Esophagus (tissue), 2 donors: ENCODE data around the gene LRMDA. TPM values are rescaled to one million over a fixed set of nuclear protein-coding genes. Genes with fewer than 3 reads are reported as not detected.

ENCODE experiments used
- H3K27ac ChIP-seq, 2 donors: one replicate each; pipeline ENCODE4 v1.5.1; 2013; ENCODE audit warnings: low read depth in 2 of 2, mild to moderate bottlenecking in 2 of 2, inconsistent platforms in 1 of 2, low read length in 1 of 2, moderate library complexity in 1 of 2
- H3K27me3 ChIP-seq, 2 donors: one replicate each; pipeline ENCODE4 v1.6.1; 2013; ENCODE audit warnings: low read length in 2 of 2, control low read depth in 1 of 2, mild to moderate bottlenecking in 1 of 2; ENCODE audit not compliant: insufficient read depth in 2 of 2, control insufficient read depth in 1 of 2
- H3K36me3 ChIP-seq, 2 donors: one replicate each; pipeline ENCODE4 v1.6.1; 2013; ENCODE audit warnings: low read length in 1 of 2; ENCODE audit not compliant: control insufficient read depth in 2 of 2, insufficient read depth in 2 of 2
- H3K4me1 ChIP-seq, 2 donors: one replicate each; pipeline ENCODE4 v1.6.1; 2013; ENCODE audit warnings: low read length in 1 of 2; ENCODE audit not compliant: control insufficient read depth in 2 of 2, insufficient read depth in 2 of 2
- H3K4me3 ChIP-seq, 2 donors: one replicate each; pipeline ENCODE4 v1.5.1; 2013; ENCODE audit warnings: low read length in 2 of 2, mild to moderate bottlenecking in 2 of 2, low read depth in 1 of 2, moderate library complexity in 1 of 2
- H3K9me3 ChIP-seq, 2 donors: one replicate each; pipeline ENCODE4 v1.6.1; 2013; ENCODE audit warnings: mild to moderate bottlenecking in 2 of 2, low read depth in 1 of 2, low read length in 1 of 2, moderate library complexity in 1 of 2; ENCODE audit not compliant: control insufficient read depth in 2 of 2, insufficient read depth in 1 of 2
- WGBS, 2 donors: extraction: QIAGEN DNeasy Blood & Tissue Kit; methylation state at CpG; one replicate each; pipeline ENCODE4 v1.1.7; 2013; 5-methylcytosine and 5-hydroxymethylcytosine counted together
- polyA plus RNA-seq, 2 donors: library from polyadenylated mRNA; stranded (reverse); fragments of 200-250 nt; gene quantifications; one replicate each; pipeline ENCODE4 v1.2.3, GENCODE V29; 2013
- donor health status: healthy with polysubstance abuse.
- donor health status: Bipolar disorder and iron deficiency.

Gene LRMDA
- polyA plus RNA-seq, 2 donors: 1.8 to 4.0 TPM

- Histone ChIP-seq H3K36me3 (no peaks in the 10 kb centered on the region), H3K27me3 (no peaks in the 10 kb centered on the region), H3K27ac (no peak overlapping the region), H3K4me3 (no peak overlapping the region), H3K9me3 (no peaks in the 10 kb centered on the region), H3K4me1 (no peaks in the 10 kb centered on the region)
- 19 to 20% methylated on average over 1 of the region's 1 CpG for WGBS, 2 donors
Measured at GRCh38 chr10:76558586-76558985, 1127.2 kb downstream of the LRMDA start.

- WGBS, 2 donors: 62 to 68% methylated on average over 3 of the region's 3 CpGs
- H3K9me3 ChIP-seq: no peaks in the 10 kb centered on the region
- H3K27me3 ChIP-seq: no peaks in the 10 kb centered on the region
- H3K27ac ChIP-seq: no peak overlapping the region
- H3K4me1 ChIP-seq: no peaks in the 10 kb centered on the region
- H3K4me3 ChIP-seq: no peak overlapping the region
- no peaks in the 10 kb centered on the region for H3K36me3 ChIP-seq
Measured at GRCh38 chr10:76558996-76559891, 1127.8 kb downstream of the LRMDA start.

- Histone ChIP-seq H3K9me3 (no peaks in the 10 kb centered on the region), H3K4me1 (no peaks in the 10 kb centered on the region), H3K4me3 (no peak overlapping the region), H3K27ac (no peak overlapping the region), H3K27me3 (no peaks in the 10 kb centered on the region), H3K36me3 (no peaks in the 10 kb centered on the region)
- WGBS, 2 donors: 60 to 73% methylated on average over 1 of the region's 1 CpG
Measured at GRCh38 chr10:76559892-76560220, 1128.4 kb downstream of the LRMDA start.

- WGBS, 2 donors: 86 to 90% methylated on average over 5 of the region's 5 CpGs
- no peaks in the 10 kb centered on the region for H3K36me3 ChIP-seq
- no peak overlapping the region for H3K4me3 ChIP-seq
- no peaks in the 10 kb centered on the region for H3K4me1 ChIP-seq
- H3K27ac ChIP-seq: no peak overlapping the region
- H3K9me3 ChIP-seq: no peaks in the 10 kb centered on the region
- H3K27me3 ChIP-seq: no peaks in the 10 kb centered on the region
Measured at GRCh38 chr10:76560338-76560737, 1128.9 kb downstream of the LRMDA start.

- Histone ChIP-seq H3K9me3 (no peaks in the 10 kb centered on the region), H3K27me3 (no peaks in the 10 kb centered on the region), H3K27ac (no peak overlapping the region), H3K36me3 (no peaks in the 10 kb centered on the region), H3K4me3 (no peak overlapping the region), H3K4me1 (no peaks in the 10 kb centered on the region)
Measured at GRCh38 chr10:76563286-76563685, 1131.9 kb downstream of the LRMDA start.

- no peak overlapping the region for H3K27ac ChIP-seq
- no peaks in the 10 kb centered on the region for H3K9me3 ChIP-seq
- no peak overlapping the region for H3K4me3 ChIP-seq
- no peaks in the 10 kb centered on the region for H3K36me3 ChIP-seq
- H3K4me1 ChIP-seq: no peaks in the 10 kb centered on the region
- H3K27me3 ChIP-seq: no peaks in the 10 kb centered on the region
- 63 to 66% methylated on average over 1 of the region's 1 CpG for WGBS, 2 donors
Measured at GRCh38 chr10:76572021-76572420, 1140.6 kb downstream of the LRMDA start.

- H3K4me3 ChIP-seq: no peak overlapping the region
- no peaks in the 10 kb centered on the region for H3K9me3 ChIP-seq
- WGBS, 2 donors: 59 to 63% methylated on average over 4 of the region's 4 CpGs
- no peaks in the 10 kb centered on the region for H3K36me3 ChIP-seq
- H3K4me1 ChIP-seq: no peaks in the 10 kb centered on the region
- H3K27me3 ChIP-seq: no peaks in the 10 kb centered on the region
- H3K27ac ChIP-seq: no peak overlapping the region
Measured at GRCh38 chr10:76576276-76576962, 1145.0 kb downstream of the LRMDA start.

- no peaks in the 10 kb centered on the region for H3K27me3 ChIP-seq
- H3K4me3 ChIP-seq: no peak overlapping the region
- H3K36me3 ChIP-seq: no peaks in the 10 kb centered on the region
- 81 to 90% methylated on average over 2 of the region's 2 CpGs for WGBS, 2 donors
- no peaks in the 10 kb centered on the region for H3K9me3 ChIP-seq
- H3K4me1 ChIP-seq: no peaks in the 10 kb centered on the region
- no peak overlapping the region for H3K27ac ChIP-seq
Measured at GRCh38 chr10:76577455-76577854, 1146.0 kb downstream of the LRMDA start.

- WGBS, 2 donors: 68 to 78% methylated on average over 4 of the region's 4 CpGs
- no peaks in the 10 kb centered on the region for H3K27me3 ChIP-seq
- H3K4me3 ChIP-seq: no peak overlapping the region
- H3K36me3 ChIP-seq: no peaks in the 10 kb centered on the region
- H3K4me1 ChIP-seq: no peaks in the 10 kb centered on the region
- H3K9me3 ChIP-seq: no peaks in the 10 kb centered on the region
- H3K27ac ChIP-seq: no peak overlapping the region
Measured at GRCh38 chr10:76581506-76582256, 1150.3 kb downstream of the LRMDA start.
